Neural cell (in vitro differentiated cells): ENCODE results near the gene XRCC3. TPM values are rescaled to one million over a fixed set of nuclear protein-coding genes. Genes with fewer than 3 reads are reported as not detected.

Experiments used
- H2AFZ ChIP-seq: fragments of 200-600, 300-800 bp; sonication (generic), shearing (Covaris generic); 2 replicates; pipeline ENCODE4 v1.6.0; 2014; ENCODE audit warnings: low read depth, mild to moderate bottlenecking, antibody characterized with exemption, low read length, moderate library complexity
- H3F3A ChIP-seq: fragments of 200-600 bp; shearing (Covaris generic); 2 replicates; pipeline ENCODE4 v1.6.1; 2016; ENCODE audit warnings: mild to moderate bottlenecking, moderate library complexity, mixed read lengths, antibody characterized with exemption, low read length; ENCODE audit not compliant: insufficient read depth, poor library complexity, severe bottlenecking
- H3K27ac ChIP-seq: fragments of 200-600, 300-800 bp; sonication (generic), shearing (Covaris generic); 2 replicates; pipeline ENCODE4 v1.5.1; 2014; ENCODE audit warnings: mild to moderate bottlenecking, low read length, moderate library complexity
- H3K27me3 ChIP-seq: fragments of 300-800, 200-600 bp; sonication (generic), shearing (Covaris generic); 2 replicates; pipeline ENCODE4 v1.6.0; 2014; ENCODE audit warnings: mild to moderate bottlenecking, low read depth, low read length, moderate library complexity; ENCODE audit not compliant: insufficient read depth
- H3K36me3 ChIP-seq: fragments of 300-800, 200-600 bp; sonication (generic), shearing (Covaris generic); 2 replicates; pipeline ENCODE4 v1.5.1; 2014; ENCODE audit warnings: mild to moderate bottlenecking, antibody characterized with exemption, low read length, moderate library complexity; ENCODE audit not compliant: insufficient read depth
- H3K4me2 ChIP-seq: fragments of 300-800, 200-600 bp; sonication (generic), shearing (Covaris generic); 2 replicates; pipeline ENCODE4 v1.6.0; 2014; ENCODE audit warnings: mild to moderate bottlenecking, low read length
- H3K4me3 ChIP-seq: fragments of 300-800, 200-600 bp; sonication (generic), shearing (Covaris generic); 2 replicates; pipeline ENCODE4 v1.5.1; 2014; ENCODE audit warnings: mild to moderate bottlenecking, low read length, moderate library complexity
- H3K79me2 ChIP-seq: fragments of 200-600 bp; shearing (Covaris generic); replicated peaks from 2 replicates; pipeline ENCODE4 v1.6.0; 2014; ENCODE audit warnings: mild to moderate bottlenecking, low read length, moderate library complexity; ENCODE audit not compliant: insufficient read depth
- H3K9ac ChIP-seq: fragments of 300-800, 200-600 bp; sonication (generic), shearing (Covaris generic); 2 replicates; pipeline ENCODE4 v1.6.1; 2016; ENCODE audit warnings: mild to moderate bottlenecking, low read length, mixed read lengths
- H3K9me2 ChIP-seq: fragments of 200-600 bp; shearing (Covaris generic); 2 replicates; pipeline ENCODE4 v1.6.1; 2016; ENCODE audit warnings: mild to moderate bottlenecking, low read length, mixed read lengths; ENCODE audit not compliant: insufficient read depth
- H3K9me3 ChIP-seq: fragments of 200-600, 300-800 bp; sonication (generic), shearing (Covaris generic); 2 replicates; pipeline ENCODE4 v1.6.1; 2016; ENCODE audit warnings: mild to moderate bottlenecking, mixed run types, low read length, moderate library complexity, mixed read lengths
- H4K20me1 ChIP-seq: fragments of 200-600 bp; shearing (Covaris generic); 2 replicates; pipeline ENCODE4 v1.6.1; 2016; ENCODE audit warnings: mild to moderate bottlenecking, mixed run types; ENCODE audit not compliant: insufficient read depth
- CTCF ChIP-seq: fragments of 450-650 bp; IDR thresholded peaks from 2 replicates; pipeline ENCODE4 v1.5.1; 2014; ENCODE audit warnings: antibody characterized with exemption, mild to moderate bottlenecking, moderate library complexity; ENCODE audit not compliant: poor library complexity, severe bottlenecking
- EP300 ChIP-seq: fragments of 450-650 bp; conservative IDR thresholded peaks from 2 replicates; pipeline ENCODE4 v1.6.1; 2014; ENCODE audit warnings: antibody characterized with exemption, mild to moderate bottlenecking, moderate library complexity; ENCODE audit not compliant: poor library complexity, severe bottlenecking
- EZH2 ChIP-seq: fragments of 200-600, 300-800 bp; shearing (Covaris generic), sonication (generic); IDR thresholded peaks from 2 replicates; pipeline ENCODE4 v1.6.1; 2014; ENCODE audit warnings: antibody characterized with exemption, low read length, borderline replicate concordance, mild to moderate bottlenecking; ENCODE audit not compliant: insufficient read depth, poor library complexity, severe bottlenecking
- MXI1 ChIP-seq: fragments of 450-650 bp; conservative IDR thresholded peaks from 2 replicates; pipeline ENCODE4 v1.6.1; 2014; ENCODE audit warnings: antibody characterized with exemption, mild to moderate bottlenecking; ENCODE audit not compliant: poor library complexity, severe bottlenecking
- POLR2AphosphoS5 ChIP-seq: IDR thresholded peaks from 2 replicates; pipeline ENCODE4 v1.6.1; 2012
- RAD21 ChIP-seq: fragments of 450-650 bp; conservative IDR thresholded peaks from 2 replicates; pipeline ENCODE4 v1.6.1; 2014; ENCODE audit warnings: antibody characterized with exemption, mild to moderate bottlenecking, moderate library complexity
- SMC3 ChIP-seq: fragments of 450-650 bp; conservative IDR thresholded peaks from 2 replicates; pipeline ENCODE4 v1.6.1; 2014; ENCODE audit warnings: antibody characterized with exemption, mild to moderate bottlenecking, moderate library complexity; ENCODE audit not compliant: poor library complexity
- TAF1 ChIP-seq: IDR thresholded peaks from 2 replicates; pipeline ENCODE4 v1.6.1; 2012; ENCODE audit warnings: low read depth
- polyA plus RNA-seq: library from polyadenylated mRNA; depleted of rRNA; stranded (reverse); fragments of >200 nt; gene quantifications from 2 replicates; pipeline ENCODE4 v1.2.3, GENCODE V29; 2014
- TF ChIP-seq, protein P1 (sequence below): IDR thresholded peaks from 2 replicates; pipeline ENCODE4 v1.6.1; 2012; ENCODE audit warnings: borderline replicate concordance

The XRCC3 gene
- polyA plus RNA-seq, 1 donor from 2014 or later, result 14.6 TPM

DNA sequence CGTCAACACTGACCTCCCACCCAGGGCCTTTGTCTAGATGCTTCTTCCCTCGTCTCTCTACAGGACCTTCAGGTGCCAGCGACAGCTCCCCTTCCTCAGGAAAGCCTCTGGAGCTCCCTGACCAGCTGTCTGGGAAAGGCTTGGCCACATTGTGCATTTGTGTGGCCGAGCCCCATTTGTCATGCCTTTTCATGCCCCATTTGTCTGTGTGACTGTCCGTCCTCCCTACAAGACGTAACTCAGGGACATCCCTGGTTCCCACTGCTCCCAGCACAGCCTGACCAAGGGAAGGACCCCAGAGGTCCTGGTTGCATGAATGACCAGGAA lies 24.2 kb upstream of the XRCC3 start:
- no peaks in the 10 kb centered on the region for H3K9me2 ChIP-seq
- H4K20me1 ChIP-seq, result no peaks in the 10 kb centered on the region
- no peaks in the 10 kb centered on the region for H3F3A ChIP-seq
- no peaks in the 10 kb centered on the region for H3K79me2 ChIP-seq
- no peak overlapping the region for H3K4me3 ChIP-seq
- TF ChIP-seq EP300 (no peak), CTCF (no peak), POLR2AphosphoS5 (no peak), SMC3 (no peak), MXI1 (no peak), TAF1 (no peak), EZH2 (no peak), RAD21 (no peak)
- TF ChIP-seq, protein P1, sequence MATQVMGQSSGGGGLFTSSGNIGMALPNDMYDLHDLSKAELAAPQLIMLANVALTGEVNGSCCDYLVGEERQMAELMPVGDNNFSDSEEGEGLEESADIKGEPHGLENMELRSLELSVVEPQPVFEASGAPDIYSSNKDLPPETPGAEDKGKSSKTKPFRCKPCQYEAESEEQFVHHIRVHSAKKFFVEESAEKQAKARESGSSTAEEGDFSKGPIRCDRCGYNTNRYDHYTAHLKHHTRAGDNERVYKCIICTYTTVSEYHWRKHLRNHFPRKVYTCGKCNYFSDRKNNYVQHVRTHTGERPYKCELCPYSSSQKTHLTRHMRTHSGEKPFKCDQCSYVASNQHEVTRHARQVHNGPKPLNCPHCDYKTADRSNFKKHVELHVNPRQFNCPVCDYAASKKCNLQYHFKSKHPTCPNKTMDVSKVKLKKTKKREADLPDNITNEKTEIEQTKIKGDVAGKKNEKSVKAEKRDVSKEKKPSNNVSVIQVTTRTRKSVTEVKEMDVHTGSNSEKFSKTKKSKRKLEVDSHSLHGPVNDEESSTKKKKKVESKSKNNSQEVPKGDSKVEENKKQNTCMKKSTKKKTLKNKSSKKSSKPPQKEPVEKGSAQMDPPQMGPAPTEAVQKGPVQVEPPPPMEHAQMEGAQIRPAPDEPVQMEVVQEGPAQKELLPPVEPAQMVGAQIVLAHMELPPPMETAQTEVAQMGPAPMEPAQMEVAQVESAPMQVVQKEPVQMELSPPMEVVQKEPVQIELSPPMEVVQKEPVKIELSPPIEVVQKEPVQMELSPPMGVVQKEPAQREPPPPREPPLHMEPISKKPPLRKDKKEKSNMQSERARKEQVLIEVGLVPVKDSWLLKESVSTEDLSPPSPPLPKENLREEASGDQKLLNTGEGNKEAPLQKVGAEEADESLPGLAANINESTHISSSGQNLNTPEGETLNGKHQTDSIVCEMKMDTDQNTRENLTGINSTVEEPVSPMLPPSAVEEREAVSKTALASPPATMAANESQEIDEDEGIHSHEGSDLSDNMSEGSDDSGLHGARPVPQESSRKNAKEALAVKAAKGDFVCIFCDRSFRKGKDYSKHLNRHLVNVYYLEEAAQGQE, result no peak
- H3K4me2 ChIP-seq, result no peak overlapping the region
- H3K27ac ChIP-seq, result no peak overlapping the region
- no peak overlapping the region for H2AFZ ChIP-seq
- H3K36me3 ChIP-seq, result no peaks in the 10 kb centered on the region
- H3K27me3 ChIP-seq, result no peaks in the 10 kb centered on the region
- no peak overlapping the region for H3K9ac ChIP-seq
- H3K9me3 ChIP-seq, result no peaks in the 10 kb centered on the region

DNA sequence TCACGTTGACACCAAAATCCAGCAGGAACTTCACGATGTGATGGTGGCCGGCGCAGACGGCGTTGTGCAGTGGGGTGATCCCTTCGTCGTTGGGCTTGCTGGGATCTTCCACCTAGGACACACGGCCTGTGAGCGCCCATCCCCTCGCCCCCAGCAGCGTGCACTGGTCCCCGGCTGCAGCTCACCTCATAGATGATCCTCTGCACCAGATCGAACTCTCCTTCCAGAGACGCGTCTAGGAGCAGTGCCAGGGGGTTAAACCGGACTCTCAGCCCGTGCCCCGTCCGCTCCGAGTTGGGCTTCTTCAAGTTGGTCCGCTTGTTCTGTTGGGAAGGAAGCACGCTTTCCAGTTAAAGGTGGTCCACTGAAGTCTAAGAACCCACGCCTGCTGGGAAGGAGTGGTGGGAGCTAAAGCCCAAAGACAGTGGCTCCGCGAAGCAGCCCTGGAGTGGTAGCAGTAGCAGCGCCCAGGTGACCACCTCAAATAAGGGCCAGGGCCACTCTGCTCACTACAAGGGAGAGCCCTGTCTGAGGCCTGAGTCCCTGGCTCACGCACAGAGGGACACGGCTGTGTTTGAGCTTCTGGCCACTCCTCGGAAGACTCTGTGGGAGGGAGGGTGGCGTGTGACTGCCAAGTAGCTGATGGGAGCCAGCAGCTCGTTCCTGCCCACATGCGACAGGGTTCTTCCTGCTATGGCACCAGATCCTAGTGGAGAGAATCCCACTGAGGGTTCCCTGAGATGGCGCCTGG lies 23.6 kb upstream of the XRCC3 start:
- no peak overlapping the region for H3K4me2 ChIP-seq
- no peaks in the 10 kb centered on the region for H3K79me2 ChIP-seq
- H3K27me3 ChIP-seq, result no peaks in the 10 kb centered on the region
- H3K9me2 ChIP-seq, result no peaks in the 10 kb centered on the region
- TF ChIP-seq POLR2AphosphoS5 (no peak), TAF1 (no peak), RAD21 (no peak), SMC3 (no peak), EZH2 (no peak), CTCF (no peak), EP300 (no peak), MXI1 (no peak)
- TF ChIP-seq, protein P1, result no peak
- H3K9ac ChIP-seq, result no peak overlapping the region
- no peaks in the 10 kb centered on the region for H3K9me3 ChIP-seq
- H3K4me3 ChIP-seq, result no peak overlapping the region
- no peaks in the 10 kb centered on the region for H3F3A ChIP-seq
- no peaks in the 10 kb centered on the region for H4K20me1 ChIP-seq
- H2AFZ ChIP-seq, result no peak overlapping the region
- no peak overlapping the region for H3K27ac ChIP-seq
- H3K36me3 ChIP-seq, result no peaks in the 10 kb centered on the region
